Measurements from ENCODE around the gene MRC1. TPM values are rescaled to one million over a fixed set of nuclear protein-coding genes. Genes with fewer than 3 reads are reported as not detected.

Gene MRC1
- total and polyA plus RNA-seq, 3 donors from 2014 or later = 17.3 to 29.5 (median 20.4) TPM

GRCh38 chr10:17787087-17787961 is 21.8 kb upstream of the MRC1 start:
- no peaks in the 10 kb centered on the region for H3K27me3 ChIP-seq
- WGBS, 2 donors = 91 to 96% methylated on average over 13 of the region's 13 CpGs
- TF ChIP-seq CTCF (IDR thresholded peaks at IDR 0.05) = no peak
- no peak for TF ChIP-seq POLR2A (IDR thresholded peaks at IDR 0.05)
- no peak for DNase-seq
- H3K4me3 ChIP-seq = no peak overlapping the region
- H3K27ac ChIP-seq = no peak overlapping the region
- no peaks in the 10 kb centered on the region for H3K9me3 ChIP-seq
- no peaks in the 10 kb centered on the region for H3K36me3 ChIP-seq (ENCODE audit: low read depth, missing control alignments)
- intact Hi-C loops (cut with DNase I; ENCODE audit: low total_unique reads) = no loop called here
- H3K4me1 ChIP-seq = no peaks in the 10 kb centered on the region

GRCh38 chr10:17788646-17789045 is 20.5 kb upstream of the MRC1 start:
- no peak for TF ChIP-seq CTCF (IDR thresholded peaks at IDR 0.05)
- TF ChIP-seq POLR2A (IDR thresholded peaks at IDR 0.05) = no peak
- no peaks in the 10 kb centered on the region for H3K27me3 ChIP-seq
- H3K27ac ChIP-seq = no peak overlapping the region
- DNase-seq = no peak
- whole genome bisulfite sequencing, 2 donors = 95 to 96% methylated on average over 2 of the region's 2 CpGs
- H3K9me3 ChIP-seq = no peaks in the 10 kb centered on the region
- H3K4me3 ChIP-seq = no peak overlapping the region
- no peaks in the 10 kb centered on the region for H3K36me3 ChIP-seq (ENCODE audit: low read depth, missing control alignments)
- H3K4me1 ChIP-seq = no peaks in the 10 kb centered on the region
- intact Hi-C loops (cut with DNase I; ENCODE audit: low total_unique reads) = no loop called here

- no peak for DNase-seq
- TF ChIP-seq POLR2A (IDR thresholded peaks at IDR 0.05) (no peak), CTCF (IDR thresholded peaks at IDR 0.05) (no peak)
- 83 to 86% methylated on average over 7 of the region's 7 CpGs for WGBS, 2 donors
- Histone ChIP-seq H3K27me3 (no peaks in the 10 kb centered on the region), H3K4me3 (no peak overlapping the region), H3K4me1 (no peaks in the 10 kb centered on the region), H3K36me3 (ENCODE audit: low read depth, missing control alignments) (no peaks in the 10 kb centered on the region), H3K9me3 (no peaks in the 10 kb centered on the region), H3K27ac (no peak overlapping the region)
- intact Hi-C loops (cut with DNase I; ENCODE audit: low total_unique reads) = no loop called here
Observed at GRCh38 chr10:17789396-17789795, 19.8 kb upstream of the MRC1 start.

GRCh38 chr10:17790651-17791050 is 18.5 kb upstream of the MRC1 start:
- Histone ChIP-seq H3K36me3 (ENCODE audit: low read depth, missing control alignments) (no peaks in the 10 kb centered on the region), H3K27me3 (no peaks in the 10 kb centered on the region), H3K4me3 (no peak overlapping the region), H3K4me1 (no peaks in the 10 kb centered on the region), H3K27ac (no peak overlapping the region), H3K9me3 (no peaks in the 10 kb centered on the region)
- DNase-seq = no peak
- 72 to 80% methylated on average over 2 of the region's 2 CpGs for WGBS, 2 donors
- intact Hi-C loops (cut with DNase I; ENCODE audit: low total_unique reads) = no loop called here
- no peak for TF ChIP-seq POLR2A (IDR thresholded peaks at IDR 0.05)
- TF ChIP-seq CTCF (IDR thresholded peaks at IDR 0.05) = no peak

- H3K27me3 ChIP-seq = no peaks in the 10 kb centered on the region
- DNase-seq = no peak
- no peaks in the 10 kb centered on the region for H3K36me3 ChIP-seq (ENCODE audit: low read depth, missing control alignments)
- intact Hi-C loops (cut with DNase I; ENCODE audit: low total_unique reads) = no loop called here
- H3K4me3 ChIP-seq = no peak overlapping the region
- H3K27ac ChIP-seq = no peak overlapping the region
- no peaks in the 10 kb centered on the region for H3K4me1 ChIP-seq
- H3K9me3 ChIP-seq = no peaks in the 10 kb centered on the region
- TF ChIP-seq POLR2A (IDR thresholded peaks at IDR 0.05) = no peak
- TF ChIP-seq CTCF (IDR thresholded peaks at IDR 0.05) = no peak
Observed at GRCh38 chr10:17792991-17793390, 16.2 kb upstream of the MRC1 start.

Measured in testis (tissue), 3 donors.